ENCODE data around the gene SLC46A3. TPM values are rescaled to one million over a fixed set of nuclear protein-coding genes. Genes with fewer than 3 reads are reported as not detected.
A peak's percentile ranks its signal among the peaks of the same experiment; 100 is the strongest.

SLC46A3 gene
- total and polyA plus RNA-seq, 2 of the 13 experiments (the other 11 are each of a cell fraction or from before 2014, with no cell fraction given) = not detected

- TF ChIP-seq TFE3 (CRISPR knock-in tag; IDR thresholded peaks at IDR 0.05) = peak; percentile 53; the same call in 1 of the 2 replicates
- TF ChIP-seq, protein P1, sequence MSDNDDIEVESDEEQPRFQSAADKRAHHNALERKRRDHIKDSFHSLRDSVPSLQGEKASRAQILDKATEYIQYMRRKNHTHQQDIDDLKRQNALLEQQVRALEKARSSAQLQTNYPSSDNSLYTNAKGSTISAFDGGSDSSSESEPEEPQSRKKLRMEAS (IDR thresholded peaks at IDR 0.05) = peak; percentile 77; the same call in 1 of the 2 replicates
- TF ChIP-seq, protein P2, sequence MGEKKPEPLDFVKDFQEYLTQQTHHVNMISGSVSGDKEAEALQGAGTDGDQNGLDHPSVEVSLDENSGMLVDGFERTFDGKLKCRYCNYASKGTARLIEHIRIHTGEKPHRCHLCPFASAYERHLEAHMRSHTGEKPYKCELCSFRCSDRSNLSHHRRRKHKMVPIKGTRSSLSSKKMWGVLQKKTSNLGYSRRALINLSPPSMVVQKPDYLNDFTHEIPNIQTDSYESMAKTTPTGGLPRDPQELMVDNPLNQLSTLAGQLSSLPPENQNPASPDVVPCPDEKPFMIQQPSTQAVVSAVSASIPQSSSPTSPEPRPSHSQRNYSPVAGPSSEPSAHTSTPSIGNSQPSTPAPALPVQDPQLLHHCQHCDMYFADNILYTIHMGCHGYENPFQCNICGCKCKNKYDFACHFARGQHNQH (CRISPR knock-in tag; IDR thresholded peaks at IDR 0.05) = peak; percentile 79; the same call in 1 of the 2 replicates
- TF ChIP-seq, protein P3, sequence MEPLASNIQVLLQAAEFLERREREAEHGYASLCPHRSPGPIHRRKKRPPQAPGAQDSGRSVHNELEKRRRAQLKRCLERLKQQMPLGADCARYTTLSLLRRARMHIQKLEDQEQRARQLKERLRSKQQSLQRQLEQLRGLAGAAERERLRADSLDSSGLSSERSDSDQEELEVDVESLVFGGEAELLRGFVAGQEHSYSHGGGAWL (CRISPR knock-in tag; IDR thresholded peaks at IDR 0.05) = peak; percentile 53
- TF ChIP-seq, protein P4, sequence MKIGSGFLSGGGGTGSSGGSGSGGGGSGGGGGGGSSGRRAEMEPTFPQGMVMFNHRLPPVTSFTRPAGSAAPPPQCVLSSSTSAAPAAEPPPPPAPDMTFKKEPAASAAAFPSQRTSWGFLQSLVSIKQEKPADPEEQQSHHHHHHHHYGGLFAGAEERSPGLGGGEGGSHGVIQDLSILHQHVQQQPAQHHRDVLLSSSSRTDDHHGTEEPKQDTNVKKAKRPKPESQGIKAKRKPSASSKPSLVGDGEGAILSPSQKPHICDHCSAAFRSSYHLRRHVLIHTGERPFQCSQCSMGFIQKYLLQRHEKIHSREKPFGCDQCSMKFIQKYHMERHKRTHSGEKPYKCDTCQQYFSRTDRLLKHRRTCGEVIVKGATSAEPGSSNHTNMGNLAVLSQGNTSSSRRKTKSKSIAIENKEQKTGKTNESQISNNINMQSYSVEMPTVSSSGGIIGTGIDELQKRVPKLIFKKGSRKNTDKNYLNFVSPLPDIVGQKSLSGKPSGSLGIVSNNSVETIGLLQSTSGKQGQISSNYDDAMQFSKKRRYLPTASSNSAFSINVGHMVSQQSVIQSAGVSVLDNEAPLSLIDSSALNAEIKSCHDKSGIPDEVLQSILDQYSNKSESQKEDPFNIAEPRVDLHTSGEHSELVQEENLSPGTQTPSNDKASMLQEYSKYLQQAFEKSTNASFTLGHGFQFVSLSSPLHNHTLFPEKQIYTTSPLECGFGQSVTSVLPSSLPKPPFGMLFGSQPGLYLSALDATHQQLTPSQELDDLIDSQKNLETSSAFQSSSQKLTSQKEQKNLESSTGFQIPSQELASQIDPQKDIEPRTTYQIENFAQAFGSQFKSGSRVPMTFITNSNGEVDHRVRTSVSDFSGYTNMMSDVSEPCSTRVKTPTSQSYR (CRISPR knock-in tag; IDR thresholded peaks at IDR 0.05; ENCODE audit: borderline replicate concordance) = no peak
- peak; percentile 100 for TF ChIP-seq GABPB1 (CRISPR knock-in tag; IDR thresholded peaks at IDR 0.05)
- TF ChIP-seq, protein P5, sequence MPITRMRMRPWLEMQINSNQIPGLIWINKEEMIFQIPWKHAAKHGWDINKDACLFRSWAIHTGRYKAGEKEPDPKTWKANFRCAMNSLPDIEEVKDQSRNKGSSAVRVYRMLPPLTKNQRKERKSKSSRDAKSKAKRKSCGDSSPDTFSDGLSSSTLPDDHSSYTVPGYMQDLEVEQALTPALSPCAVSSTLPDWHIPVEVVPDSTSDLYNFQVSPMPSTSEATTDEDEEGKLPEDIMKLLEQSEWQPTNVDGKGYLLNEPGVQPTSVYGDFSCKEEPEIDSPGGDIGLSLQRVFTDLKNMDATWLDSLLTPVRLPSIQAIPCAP (CRISPR knock-in tag; IDR thresholded peaks at IDR 0.05; ENCODE audit: low read depth) = no peak
- no peak for TF ChIP-seq ZNF652 (CRISPR knock-in tag; IDR thresholded peaks at IDR 0.05; ENCODE audit: borderline replicate concordance, low read depth)
- TF ChIP-seq MEIS2 (CRISPR knock-in tag; IDR thresholded peaks at IDR 0.05) = peak; percentile 59; the same call in 1 of the 2 replicates
- no peak for TF ChIP-seq ZNF75D (CRISPR knock-in tag; IDR thresholded peaks at IDR 0.05; ENCODE audit: borderline replicate concordance)
- TF ChIP-seq HCFC1 (IDR thresholded peaks at IDR 0.05; ENCODE audit: low read depth, low read length) = peak; percentile 56
- TF ChIP-seq MYNN (CRISPR knock-in tag; IDR thresholded peaks at IDR 0.05; ENCODE audit: low read depth) = no peak
- TF ChIP-seq MIXL1 (CRISPR knock-in tag; IDR thresholded peaks at IDR 0.05) = no peak
- TF ChIP-seq TBL1XR1 (IDR thresholded peaks at IDR 0.05; ENCODE audit: borderline replicate concordance, low read length, partially characterized antibody) = peak; percentile 57
- TF ChIP-seq ZNF326 (CRISPR knock-in tag; IDR thresholded peaks at IDR 0.05; ENCODE audit: borderline replicate concordance) = no peak
- TF ChIP-seq ZNF362 (CRISPR knock-in tag; IDR thresholded peaks at IDR 0.05; ENCODE audit: borderline replicate concordance) = no peak
- TF ChIP-seq ZNF749 (CRISPR knock-in tag; IDR thresholded peaks at IDR 0.05; ENCODE audit: borderline replicate concordance) = no peak
- peak; percentile 41; the same call in 1 of the 2 replicates for TF ChIP-seq NR1H2 (CRISPR knock-in tag; IDR thresholded peaks at IDR 0.05; ENCODE audit: borderline replicate concordance, low read depth)
- peak; percentile 100 for TF ChIP-seq GABPA (IDR thresholded peaks at IDR 0.05; ENCODE audit: low read depth, low read length)
- TF ChIP-seq GABPA (CRISPR knock-in tag; IDR thresholded peaks at IDR 0.05; ENCODE audit: low read depth) = peak; percentile 98
- TF ChIP-seq FOXA1 (IDR thresholded peaks at IDR 0.05) = no peak
- no peak for TF ChIP-seq FOXA1 (CRISPR knock-in tag; IDR thresholded peaks at IDR 0.05)
Observed at GRCh38 chr13:28658796-28659620, 59.8 kb downstream of the SLC46A3 start, which contains the start of gene POMP (continued).
